Epithelial cell of prostate (primary cell): ENCODE data around the gene SMYD3.

Experiments used
- DNase-seq: peaks from one replicate; pipeline ENCODE4 v3.0.0-alpha.2; 2011; ENCODE audit warnings: low read depth, low spot score
- H3K27ac ChIP-seq: fragments of 450-650 bp; 2 replicates; pipeline ENCODE4 v1.5.1; 2017; ENCODE audit warnings: mild to moderate bottlenecking

SMYD3 gene

GRCh38 chr1:246293366-246294121 is 213.5 kb downstream of the SMYD3 start:
- H3K27ac ChIP-seq = no peak overlapping the region
- DNase-seq = no peak

GRCh38 chr1:246292571-246292970 is 214.5 kb downstream of the SMYD3 start:
- DNase-seq = no peak
- no peak overlapping the region for H3K27ac ChIP-seq

- no peak overlapping the region for H3K27ac ChIP-seq
- DNase-seq = no peak
Observed at GRCh38 chr1:246291127-246291526, 216.0 kb downstream of the SMYD3 start.

- H3K27ac ChIP-seq = no peak overlapping the region
- no peak for DNase-seq
Observed at GRCh38 chr1:246283771-246284410, 223.2 kb downstream of the SMYD3 start.

GRCh38 chr1:246281639-246282038 is 225.4 kb downstream of the SMYD3 start:
- DNase-seq = no peak
- H3K27ac ChIP-seq = no peak overlapping the region

GRCh38 chr1:246281195-246281594 is 225.9 kb downstream of the SMYD3 start:
- no peak overlapping the region for H3K27ac ChIP-seq
- no peak for DNase-seq

- no peak overlapping the region for H3K27ac ChIP-seq
- no peak for DNase-seq
Observed at GRCh38 chr1:246280551-246280950, 226.5 kb downstream of the SMYD3 start.

GRCh38 chr1:246279402-246279801 is 227.7 kb downstream of the SMYD3 start:
- no peak for DNase-seq

GRCh38 chr1:246278371-246278770 is 228.7 kb downstream of the SMYD3 start:
- no peak overlapping the region for H3K27ac ChIP-seq
- no peak for DNase-seq

More at GRCh38 chr1:246279402-246279801, 227.7 kb downstream of the SMYD3 start:
- no peak overlapping the region for H3K27ac ChIP-seq

- no peak for DNase-seq
- H3K27ac ChIP-seq = no peak overlapping the region
Observed at GRCh38 chr1:246275036-246275435, 232.0 kb downstream of the SMYD3 start.

GRCh38 chr1:246274186-246274585 is 232.9 kb downstream of the SMYD3 start:
- no peak overlapping the region for H3K27ac ChIP-seq
- DNase-seq = no peak

- no peak overlapping the region for H3K27ac ChIP-seq
- no peak for DNase-seq
Observed at GRCh38 chr1:246271516-246271915, 235.6 kb downstream of the SMYD3 start.

- DNase-seq = no peak
- H3K27ac ChIP-seq = no peak overlapping the region
Observed at GRCh38 chr1:246270236-246270635, 236.8 kb downstream of the SMYD3 start.

GRCh38 chr1:246269466-246269865 is 237.6 kb downstream of the SMYD3 start:
- no peak for DNase-seq
- no peak overlapping the region for H3K27ac ChIP-seq

- no peak for DNase-seq
- H3K27ac ChIP-seq = no peak overlapping the region
Observed at GRCh38 chr1:246267896-246268295, 239.2 kb downstream of the SMYD3 start.

GRCh38 chr1:246267426-246267825 is 239.7 kb downstream of the SMYD3 start:
- DNase-seq = no peak

GRCh38 chr1:246265481-246265880 is 241.6 kb downstream of the SMYD3 start:
- H3K27ac ChIP-seq = no peak overlapping the region
- no peak for DNase-seq

More at GRCh38 chr1:246267426-246267825, 239.7 kb downstream of the SMYD3 start:
- no peak overlapping the region for H3K27ac ChIP-seq

- peak overlapping the region; percentile 13 for H3K27ac ChIP-seq
- DNase-seq = peak; percentile 14
Observed at GRCh38 chr1:246262281-246262680, 244.8 kb downstream of the SMYD3 start.

GRCh38 chr1:246261639-246262038 is 245.4 kb downstream of the SMYD3 start:
- DNase-seq = no peak
- peak overlapping the region; percentile 13 for H3K27ac ChIP-seq

GRCh38 chr1:246258250-246258649 is 248.8 kb downstream of the SMYD3 start:
- H3K27ac ChIP-seq = no peak overlapping the region
- DNase-seq = no peak

GRCh38 chr1:246255773-246256172 is 251.3 kb downstream of the SMYD3 start:
- H3K27ac ChIP-seq = no peak overlapping the region
- DNase-seq = no peak

GRCh38 chr1:246254854-246255253 is 252.2 kb downstream of the SMYD3 start:
- DNase-seq = no peak
- no peak overlapping the region for H3K27ac ChIP-seq
